ENCODE data around the gene DPP7.

DPP7 gene

GRCh38 chr9:137097761-137098462 lies 16.6 kb downstream of the DPP7 start:
- Histone ChIP-seq H3K36me3 (ENCODE audit: low read length) (peaks cover 22% of the 10 kb centered on the region), H3K27ac (ENCODE audit: low read depth, low read length) (no peak overlapping the region), H4K20me1 (ENCODE audit: low read depth, low read length) (no peaks in the 10 kb centered on the region), H3F3A (ENCODE audit: insufficient read depth) (no peaks in the 10 kb centered on the region), H3K27me3 (ENCODE audit: low read length) (no peaks in the 10 kb centered on the region), H3K9me2 (replicated peaks; ENCODE audit: insufficient read depth, low read length) (no peaks in the 10 kb centered on the region), H3K4me2 (ENCODE audit: low read depth, low read length, poor library complexity, severe bottlenecking) (no peak overlapping the region), H3K79me2 (ENCODE audit: insufficient read depth, low read length) (no peaks in the 10 kb centered on the region), H2AFZ (ENCODE audit: low read depth, low read length, severe bottlenecking) (no peak overlapping the region), H3K9ac (ENCODE audit: low read length) (no peak overlapping the region), H3K4me3 (ENCODE audit: insufficient read depth, low read length, poor library complexity, severe bottlenecking) (no peak overlapping the region), H3K9me3 (ENCODE audit: insufficient read depth, low read length) (peaks cover 17% of the 10 kb centered on the region; the same call in 1 of the 2 replicates)
- no peak for TF ChIP-seq EZH2phosphoT487 (conservative IDR thresholded peaks at IDR 0.05; ENCODE audit: low read length)

GRCh38 chr9:137096785-137097546 lies 17.6 kb downstream of the DPP7 start:
- Histone ChIP-seq H3K9ac (ENCODE audit: low read length) (no peak overlapping the region), H3K36me3 (ENCODE audit: low read length) (peaks cover 12% of the 10 kb centered on the region), H3F3A (ENCODE audit: insufficient read depth) (no peaks in the 10 kb centered on the region), H2AFZ (ENCODE audit: low read depth, low read length, severe bottlenecking) (no peak overlapping the region), H4K20me1 (ENCODE audit: low read depth, low read length) (no peaks in the 10 kb centered on the region), H3K4me2 (ENCODE audit: low read depth, low read length, poor library complexity, severe bottlenecking) (no peak overlapping the region), H3K27ac (ENCODE audit: low read depth, low read length) (no peak overlapping the region), H3K4me3 (ENCODE audit: insufficient read depth, low read length, poor library complexity, severe bottlenecking) (no peak overlapping the region), H3K9me2 (replicated peaks; ENCODE audit: insufficient read depth, low read length) (no peaks in the 10 kb centered on the region), H3K79me2 (ENCODE audit: insufficient read depth, low read length) (no peaks in the 10 kb centered on the region), H3K9me3 (ENCODE audit: insufficient read depth, low read length) (peaks cover 8% of the 10 kb centered on the region; the same call in 1 of the 2 replicates), H3K27me3 (ENCODE audit: low read length) (no peaks in the 10 kb centered on the region)
- no peak for TF ChIP-seq EZH2phosphoT487 (conservative IDR thresholded peaks at IDR 0.05; ENCODE audit: low read length)
- TF ChIP-seq CTCF (IDR thresholded peaks at IDR 0.05; ENCODE audit: insufficient read depth, low read length, poor library complexity, severe bottlenecking) = no peak

- H3K4me3 ChIP-seq (ENCODE audit: insufficient read depth, low read length, poor library complexity, severe bottlenecking) = no peak overlapping the region
- H3K27ac ChIP-seq (ENCODE audit: low read depth, low read length) = no peak overlapping the region
- no peaks in the 10 kb centered on the region for H3F3A ChIP-seq (ENCODE audit: insufficient read depth)
- no peaks in the 10 kb centered on the region for H3K9me2 ChIP-seq (replicated peaks; ENCODE audit: insufficient read depth, low read length)
- no peak for TF ChIP-seq EZH2phosphoT487 (conservative IDR thresholded peaks at IDR 0.05; ENCODE audit: low read length)
- TF ChIP-seq CTCF (IDR thresholded peaks at IDR 0.05; ENCODE audit: insufficient read depth, low read length, poor library complexity, severe bottlenecking) = peak; percentile 29
- H2AFZ ChIP-seq (ENCODE audit: low read depth, low read length, severe bottlenecking) = no peak overlapping the region
- no peaks in the 10 kb centered on the region for H3K9me3 ChIP-seq (ENCODE audit: insufficient read depth, low read length)
- no peak overlapping the region for H3K9ac ChIP-seq (ENCODE audit: low read length)
- H3K79me2 ChIP-seq (ENCODE audit: insufficient read depth, low read length) = no peaks in the 10 kb centered on the region
- no peaks in the 10 kb centered on the region for H3K27me3 ChIP-seq (ENCODE audit: low read length)
- H3K4me2 ChIP-seq (ENCODE audit: low read depth, low read length, poor library complexity, severe bottlenecking) = no peak overlapping the region
- H3K36me3 ChIP-seq (ENCODE audit: low read length) = peaks cover 1% of the 10 kb centered on the region
- H4K20me1 ChIP-seq (ENCODE audit: low read depth, low read length) = no peaks in the 10 kb centered on the region
Measured at GRCh38 chr9:137095664-137096517, 18.6 kb downstream of the DPP7 start.

Data from SU-DHL-6 (cell line).